A549 (cell line): Measurements from ENCODE around the gene SP6. TPM values are rescaled to one million over a fixed set of nuclear protein-coding genes. Genes with fewer than 3 reads are reported as not detected.

Source experiments
- ATAC-seq, 2 experiments: fragments of 200-7000 bp in 1 of 2; fragments of >200 bp in 1 of 2; cut with Nextera tagmentation in 1 of 2; cut with Tn5 transposase in 1 of 2; 3 replicates each; pipeline versions ENCODE4 v1.8.0 to v1.9.1; 2018 to 2020; ENCODE audit warnings: mild to moderate bottlenecking in 1 of 2, moderate library complexity in 1 of 2
- CTCF ChIA-PET: fragments of 300-600 bp; sonication (Branson Sonifier 250); formaldehyde crosslinking; extraction: SDS; loops from one replicate; lab custom pipeline; 2021; ENCODE audit warnings: antibody characterized with exemption, inconsistent platforms; lab: Yijun Ruan, JAX
- POLR2A ChIA-PET: fragments of 350-600 bp; formaldehyde crosslinking; extraction: SDS; loops from one replicate; lab custom pipeline; 2021; ENCODE audit warnings: antibody characterized with exemption, inconsistent platforms; lab: Yijun Ruan, JAX
- DNase-seq, 2 experiments: peaks; one replicate each; pipeline versions ENCODE4 v3.0.0 to v3.0.0-alpha.2; 2011 to 2016; ENCODE audit warnings: low read depth in 1 of 2, low spot score in 1 of 2
- FAIRE-seq: peaks from 2 replicates; lab custom pipeline; 2011; peaks lifted over from hg19 to GRCh38; lab: Jason Lieb, UNC
- H3K27ac ChIP-seq, 2 experiments: fragments of >200 bp; sonication (Bioruptor Twin); formaldehyde crosslinking; 3 replicates each; pipeline ENCODE4 v1.5.1; 2016 to 2017
- H3K4me1 ChIP-seq: fragments of >200 bp; sonication (Bioruptor Twin); formaldehyde crosslinking; 3 replicates; pipeline ENCODE4 v1.6.1; 2016
- H3K4me2 ChIP-seq: fragments of >200 bp; sonication (Bioruptor Twin); formaldehyde crosslinking; 3 replicates; pipeline ENCODE4 v1.6.1; 2016
- H3K4me3 ChIP-seq: fragments of >200 bp; sonication (Bioruptor Twin); formaldehyde crosslinking; 3 replicates; pipeline ENCODE4 v1.5.1; 2016
- H3K9me3 ChIP-seq: fragments of >200 bp; sonication (Bioruptor Twin); formaldehyde crosslinking; 3 replicates; pipeline ENCODE4 v1.6.1; 2016
- ATOH8 ChIP-seq: fragments of 250-450 bp; sonication (Bioruptor Pico); IDR thresholded peaks from 2 replicates; pipeline ENCODE4 v1.5.0; 2020; ENCODE audit warnings: low read depth, mild to moderate bottlenecking, moderate library complexity
- BCL3 ChIP-seq: fragments of >200 bp; sonication (Bioruptor Twin); formaldehyde crosslinking; IDR thresholded peaks from 3 replicates; pipeline ENCODE4 v1.6.1; 2016
- CBX8 ChIP-seq: fragments of 200-600 bp; sonication (generic); IDR thresholded peaks from 2 replicates; pipeline ENCODE4 v1.6.1; 2016
- CEBPB ChIP-seq, 2 experiments: fragments of >200 bp in 1 of 2; sonication (Bioruptor Twin) in 1 of 2; formaldehyde crosslinking in 1 of 2; IDR thresholded peaks; 2 replicates each; pipeline ENCODE4 v1.6.1; 2012 to 2016
- CHD2 ChIP-seq: fragments of 150-350 bp; IDR thresholded peaks from 2 replicates; pipeline ENCODE4 v1.6.1; 2014; ENCODE audit warnings: low read length; ENCODE audit not compliant: partially characterized antibody
- EHF ChIP-seq: fragments of 250-450 bp; sonication (Bioruptor Pico); IDR thresholded peaks from 2 replicates; pipeline ENCODE4 v1.5.0; 2020; ENCODE audit warnings: mild to moderate bottlenecking
- ESRRA ChIP-seq: fragments of 150-350 bp; IDR thresholded peaks from 2 replicates; pipeline ENCODE4 v1.6.1; 2014; ENCODE audit warnings: mild to moderate bottlenecking, low read length, borderline replicate concordance
- FOSL2 ChIP-seq, 2 experiments: fragments of 450-650 bp in 1 of 2; fragments of >200 bp in 1 of 2; sonication (Bioruptor Twin) in 1 of 2; formaldehyde crosslinking; IDR thresholded peaks; 2 replicates each; pipeline versions ENCODE4 v1.5.0 to v1.6.1; 2016 to 2020; ENCODE audit warnings: mild to moderate bottlenecking in 1 of 2, moderate library complexity in 1 of 2
- HOXA7 ChIP-seq: fragments of 250-450 bp; sonication (Bioruptor Pico); IDR thresholded peaks from 2 replicates; pipeline ENCODE4 v1.5.0; 2020; ENCODE audit warnings: mild to moderate bottlenecking, moderate library complexity
- JUN ChIP-seq, 2 experiments: fragments of >200 bp; sonication (Bioruptor Twin); formaldehyde crosslinking; IDR thresholded peaks; 2 replicates in 1 of 2; 3 replicates in 1 of 2; pipeline ENCODE4 v1.6.1; 2016 to 2017
- JUNB ChIP-seq: fragments of >200 bp; sonication (Bioruptor Twin); formaldehyde crosslinking; IDR thresholded peaks from 2 replicates; pipeline ENCODE4 v1.6.1; 2016
- KDM5A ChIP-seq: fragments of 200-600 bp; sonication (generic); IDR thresholded peaks from 2 replicates; pipeline ENCODE4 v1.6.1; 2016; ENCODE audit warnings: antibody characterized with exemption, mild to moderate bottlenecking
- NFE2L2 ChIP-seq: fragments of 150-350 bp; conservative IDR thresholded peaks from 2 replicates; pipeline ENCODE4 v1.6.1; 2014; ENCODE audit warnings: low read length
- NPAS2 ChIP-seq: fragments of 250-450 bp; sonication (Bioruptor Pico); IDR thresholded peaks from 2 replicates; pipeline ENCODE4 v1.8.0; 2022; ENCODE audit warnings: mild to moderate bottlenecking, moderate library complexity, borderline replicate concordance
- PBX3 ChIP-seq: IDR thresholded peaks from 2 replicates; pipeline ENCODE4 v1.6.1; 2012
- PHF8 ChIP-seq: fragments of 200-600 bp; sonication (generic); IDR thresholded peaks from 2 replicates; pipeline ENCODE4 v1.6.1; 2016; ENCODE audit warnings: low read depth, mild to moderate bottlenecking, antibody characterized with exemption, moderate library complexity, borderline replicate concordance
- RCOR1 ChIP-seq: fragments of 150-350 bp; IDR thresholded peaks from 2 replicates; pipeline ENCODE4 v1.6.1; 2014; ENCODE audit warnings: antibody characterized with exemption, low read length, low read depth
- SREBF2 ChIP-seq: fragments of 450-650 bp; IDR thresholded peaks from 2 replicates; pipeline ENCODE4 v1.6.1; 2014; ENCODE audit warnings: mild to moderate bottlenecking, moderate library complexity
- TFCP2L1 ChIP-seq: fragments of 250-450 bp; sonication (Bioruptor Pico); IDR thresholded peaks from 2 replicates; pipeline ENCODE4 v1.5.0; 2021; ENCODE audit warnings: mild to moderate bottlenecking
- TP53 ChIP-seq: fragments of 250-450 bp; sonication (Bioruptor Pico); IDR thresholded peaks from 2 replicates; pipeline ENCODE4 v1.5.0; 2021; ENCODE audit warnings: mild to moderate bottlenecking, moderate library complexity
- ZFP36 ChIP-seq: fragments of 450-650 bp; IDR thresholded peaks from 2 replicates; pipeline ENCODE4 v1.6.1; 2014; ENCODE audit warnings: borderline replicate concordance; ENCODE audit not compliant: partially characterized antibody
- WGBS: methylation state at CpG from one replicate; pipeline ENCODE4 v1.1.6; 2017; ENCODE audit errors: missing lambda C conversion rate; 5-methylcytosine and 5-hydroxymethylcytosine counted together
- polyA plus RNA-seq, 4 experiments: library from polyadenylated mRNA; depleted of rRNA in 3 of 4; stranded (reverse); fragments of >200 nt; fragmentation: RNase III in 1 of 4; extraction: RNeasy Plus Mini Kit Qiagen cat#74134 plus additional on column Dnase treatment in 1 of 4; gene quantifications; 2 replicates in 3 of 4; 3 replicates in 1 of 4; pipeline ENCODE4 v1.2.3, GENCODE V29; 2011 to 2017

SP6 gene
- polyA plus RNA-seq, 2 of the 4 experiments (the other 2 are of a cell fraction), result 0.61 to 2.1 TPM

GRCh38 chr17:47847341-47848197, 3.4 kb downstream of the SP6 start:
- H3K4me1 ChIP-seq, result peaks cover 27% of the 10 kb centered on the region
- POLR2A ChIA-PET, result interaction anchor here (1.1 kb wide), 1 partner anchor 48 kb away, joined by 3 read pairs; no protein-coding TSS in a partner anchor
- WGBS, result 85% methylated on average over 56 of the region's 71 CpGs

GRCh38 chr17:47846716-47847340, 4.1 kb downstream of the SP6 start:
- H3K4me1 ChIP-seq, result peaks cover 27% of the 10 kb centered on the region
- POLR2A ChIA-PET, result no interaction called here
- H3K27ac ChIP-seq, result 0 out of 6 replicates have a peak overlapping the region, but pooled peaks of 1 of the 2 experiments have one; percentile 4
- FAIRE-seq, result no peak
- CTCF ChIA-PET, result interaction anchor here (0.7 to 36.3 kb wide), 12 partner anchors 10 to 171 kb away, joined by 3 to 1860 read pairs (median 20); partner anchors contain the start of genes CDK5RAP3, SP2 and SP6
- TF ChIP-seq CBX8, result no peak
- no peak for TF ChIP-seq TFCP2L1 (CRISPR knock-in tag)
- ATAC-seq, result no peak
- no peak for DNase-seq
- H3K9me3 ChIP-seq, result no peaks in the 10 kb centered on the region
- H3K4me3 ChIP-seq, result no peak overlapping the region
- WGBS, result 86% methylated on average over 31 of the region's 31 CpGs
- no peak overlapping the region for H3K4me2 ChIP-seq

More at GRCh38 chr17:47847341-47848197, 3.4 kb downstream of the SP6 start:
- Histone ChIP-seq H3K27ac (no peak overlapping the region), H3K4me2 (no peak overlapping the region), H3K9me3 (no peaks in the 10 kb centered on the region)
- no peak for FAIRE-seq
- DNase-seq, result no peak
- TF ChIP-seq ESRRA (no peak), ZFP36 (no peak), NPAS2 (CRISPR knock-in tag) (no peak), CHD2 (no peak), HOXA7 (no peak), EHF (CRISPR knock-in tag) (no peak), CBX8 (no peak), TFCP2L1 (CRISPR knock-in tag) (no peak), BCL3 (no peak), TP53 (no peak), FOSL2 (IDR thresholded peaks at IDR 0.05) (no peak), FOSL2 (CRISPR knock-in tag; IDR thresholded peaks at IDR 0.05) (no peak), PBX3 (no peak), SREBF2 (no peak)
- TF ChIP-seq, all 56 proteins: peak for 0
- ATAC-seq, result no peak
- H3K4me3 ChIP-seq, result no peak overlapping the region
- CTCF ChIA-PET, result interaction anchor here (0.6 to 36.3 kb wide), 16 partner anchors 10 to 1143 kb away, joined by 3 to 1860 read pairs (median 6); partner anchors contain the start of genes LRRC46, MRPL10, OSBPL7 and SP2

- ChIA-PET POLR2A (interaction anchor here (1.1 kb wide), 1 partner anchor 50 kb away, joined by 3 read pairs; the partner anchor contains the start of gene SP2), CTCF (interaction anchor here (0.9 to 36.3 kb wide), 12 partner anchors 9 to 199 kb away, joined by 3 to 1860 read pairs (median 84); partner anchors contain the start of genes CDK5RAP3, PNPO, PRR15L and SP2)
- H3K4me1 ChIP-seq, result peaks cover 28% of the 10 kb centered on the region
- no peak overlapping the region for H3K27ac ChIP-seq
- 65% methylated on average over 3 of the region's 3 CpGs for WGBS
- DNase-seq, result no peak
- H3K9me3 ChIP-seq, result no peaks in the 10 kb centered on the region
- no peak overlapping the region for H3K4me3 ChIP-seq
- no peak for TF ChIP-seq TP53
- TF ChIP-seq KDM5A, result no peak
- no peak for TF ChIP-seq JUNB
- no peak for TF ChIP-seq CEBPB (IDR thresholded peaks at IDR 0.05)
- no peak for TF ChIP-seq JUN (IDR thresholded peaks at IDR 0.05)
- TF ChIP-seq ATOH8 (CRISPR knock-in tag), result no peak
- TF ChIP-seq BCL3, result no peak
- no peak for TF ChIP-seq NFE2L2
- TF ChIP-seq PHF8, result no peak
- no peak for TF ChIP-seq RCOR1
- TF ChIP-seq, all 56 proteins: peak for 0
- H3K4me2 ChIP-seq, result no peak overlapping the region
- ATAC-seq, result no peak
- no peak for FAIRE-seq
These were observed 5.3 kb downstream of the SP6 start for GRCh38 chr17:47845716-47846075.
